Measurements from ENCODE around the gene VCAN.

The VCAN gene

DNA sequence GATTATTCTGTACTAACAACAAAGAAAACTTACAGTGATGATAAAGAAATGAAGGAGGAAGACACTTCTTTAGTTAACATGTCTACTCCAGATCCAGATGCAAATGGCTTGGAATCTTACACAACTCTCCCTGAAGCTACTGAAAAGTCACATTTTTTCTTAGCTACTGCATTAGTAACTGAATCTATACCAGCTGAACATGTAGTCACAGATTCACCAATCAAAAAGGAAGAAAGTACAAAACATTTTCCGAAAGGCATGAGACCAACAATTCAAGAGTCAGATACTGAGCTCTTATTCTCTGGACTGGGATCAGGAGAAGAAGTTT is 67.9 kb downstream of the VCAN start:
- no peak for DNase-seq

DNA sequence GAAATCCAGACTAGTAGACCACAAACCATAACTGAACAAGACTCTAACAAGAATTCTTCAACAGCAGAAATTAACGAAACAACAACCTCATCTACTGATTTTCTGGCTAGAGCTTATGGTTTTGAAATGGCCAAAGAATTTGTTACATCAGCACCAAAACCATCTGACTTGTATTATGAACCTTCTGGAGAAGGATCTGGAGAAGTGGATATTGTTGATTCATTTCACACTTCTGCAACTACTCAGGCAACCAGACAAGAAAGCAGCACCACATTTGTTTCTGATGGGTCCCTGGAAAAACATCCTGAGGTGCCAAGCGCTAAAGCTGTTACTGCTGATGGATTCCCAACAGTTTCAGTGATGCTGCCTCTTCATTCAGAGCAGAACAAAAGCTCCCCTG is 68.6 kb downstream of the VCAN start:
- DNase-seq: no peak

DNA sequence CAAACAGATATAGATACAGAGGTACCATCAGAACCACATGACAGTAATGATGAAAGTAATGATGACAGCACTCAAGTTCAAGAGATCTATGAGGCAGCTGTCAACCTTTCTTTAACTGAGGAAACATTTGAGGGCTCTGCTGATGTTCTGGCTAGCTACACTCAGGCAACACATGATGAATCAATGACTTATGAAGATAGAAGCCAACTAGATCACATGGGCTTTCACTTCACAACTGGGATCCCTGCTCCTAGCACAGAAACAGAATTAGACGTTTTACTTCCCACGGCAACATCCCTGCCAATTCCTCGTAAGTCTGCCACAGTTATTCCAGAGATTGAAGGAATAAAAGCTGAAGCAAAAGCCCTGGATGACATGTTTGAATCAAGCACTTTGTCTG is 69.2 kb downstream of the VCAN start:
- no peak for DNase-seq

DNA sequence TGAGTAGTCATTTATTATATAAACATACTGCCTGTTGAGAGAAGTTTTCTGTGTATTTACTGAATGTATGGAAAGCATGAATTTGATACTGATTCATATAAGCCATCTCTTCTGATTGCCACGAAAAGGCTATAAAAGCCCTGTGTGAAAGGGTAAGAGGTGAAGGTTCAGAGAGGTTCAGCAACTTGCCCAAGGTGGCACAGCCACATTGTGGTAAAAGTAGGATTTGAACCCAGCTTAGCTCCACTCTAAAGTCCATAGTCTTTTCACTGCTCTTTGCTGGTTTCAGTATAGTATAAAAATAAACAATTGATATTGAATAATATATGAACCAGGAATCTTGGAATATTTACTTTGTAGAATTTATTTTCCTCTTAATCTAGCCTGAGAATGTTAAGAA is 71.3 kb downstream of the VCAN start:
- no peak for DNase-seq

DNA sequence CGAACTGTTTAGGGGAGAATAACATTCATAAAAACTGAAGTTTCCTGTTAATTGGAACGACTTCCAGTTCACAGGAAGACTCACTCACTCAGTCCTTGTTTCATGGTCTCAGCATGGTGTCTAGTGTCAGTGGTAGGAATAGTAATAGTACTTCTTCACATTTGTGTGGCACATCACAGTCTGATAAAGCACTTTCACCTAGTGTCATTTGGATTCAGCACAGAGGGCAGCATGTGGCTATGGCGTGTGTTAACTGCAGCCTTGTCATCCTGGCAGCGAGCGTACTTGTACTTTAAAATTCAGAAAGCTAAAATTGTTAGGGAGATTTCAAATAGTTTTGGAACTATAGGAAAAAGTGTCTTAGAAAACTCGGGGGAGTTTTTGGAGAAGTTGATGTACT is 72.4 kb downstream of the VCAN start:
- no peak for DNase-seq

DNA sequence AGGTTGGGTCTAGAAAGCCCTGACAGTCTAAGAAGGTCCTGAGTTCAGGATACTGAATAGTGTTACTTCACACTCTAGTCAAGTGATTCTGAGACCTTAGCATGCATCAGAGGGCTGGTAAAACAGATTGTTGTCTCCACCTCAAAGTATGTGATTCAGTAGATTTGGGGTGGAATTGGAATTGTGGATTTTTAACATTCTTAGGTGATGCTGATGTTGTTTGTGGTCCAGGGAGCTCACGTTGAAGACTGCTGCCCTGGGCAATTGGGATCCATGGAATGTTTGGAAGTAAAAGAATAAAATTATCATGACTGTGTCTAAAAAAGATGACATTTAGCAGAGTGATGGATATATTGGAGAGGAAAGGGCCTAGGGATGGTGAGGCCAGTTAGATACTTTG is 75.6 kb downstream of the VCAN start:
- no peak for DNase-seq

DNA sequence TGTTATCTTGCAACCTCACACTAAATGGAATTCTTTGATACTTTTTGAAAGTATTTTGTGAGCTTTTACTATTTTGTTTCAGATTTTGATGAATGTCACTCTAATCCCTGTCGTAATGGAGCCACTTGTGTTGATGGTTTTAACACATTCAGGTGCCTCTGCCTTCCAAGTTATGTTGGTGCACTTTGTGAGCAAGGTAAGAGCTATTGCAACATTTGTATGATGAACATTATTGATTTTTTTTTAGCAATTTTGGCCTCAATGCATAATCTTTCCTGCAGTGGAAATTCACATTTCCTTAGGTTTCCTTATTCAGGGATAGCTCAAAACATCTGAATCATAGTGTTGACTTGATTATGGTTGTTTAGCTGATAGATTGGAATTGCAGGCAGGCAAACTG is 76.3 kb downstream of the VCAN start:
- DNase-seq: no peak

DNA sequence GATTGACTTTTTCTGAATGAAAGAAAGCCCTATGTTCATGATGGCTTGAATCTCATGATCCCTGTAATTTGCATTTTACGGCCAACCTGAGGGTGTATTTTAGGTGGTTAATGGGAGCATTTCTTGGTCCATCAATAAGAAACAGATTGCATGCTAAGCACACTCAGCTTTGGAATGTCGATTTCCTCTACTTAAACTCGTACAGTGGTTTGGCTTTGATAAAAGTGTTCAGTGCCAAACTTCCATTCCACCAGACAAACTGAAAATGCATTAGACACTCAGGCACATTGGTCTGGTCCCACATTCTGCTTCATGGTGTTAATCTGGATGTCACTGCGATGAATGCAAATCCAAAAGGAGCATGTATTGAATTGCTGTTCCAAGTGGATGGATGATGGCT is 77.0 kb downstream of the VCAN start:
- no peak for DNase-seq

DNA sequence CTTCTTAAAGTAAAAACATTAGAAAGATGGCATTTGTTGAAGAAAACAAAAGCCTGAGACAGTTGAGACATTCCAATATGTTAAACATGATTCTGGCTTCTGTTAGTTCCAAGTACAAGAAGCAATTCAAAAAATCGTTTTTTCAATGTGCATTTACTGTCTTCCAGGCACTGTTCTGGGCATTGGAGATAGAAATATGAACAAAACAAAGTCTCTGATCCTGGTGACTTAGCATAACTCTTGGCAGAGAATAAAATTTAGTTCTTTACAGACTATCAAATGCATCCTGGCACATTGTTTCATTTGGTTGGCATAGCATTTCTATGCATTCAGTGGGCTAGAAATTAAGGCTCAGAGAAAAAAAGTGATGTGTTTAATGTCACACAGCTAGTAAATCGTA is 77.5 kb downstream of the VCAN start:
- no peak for DNase-seq

DNA sequence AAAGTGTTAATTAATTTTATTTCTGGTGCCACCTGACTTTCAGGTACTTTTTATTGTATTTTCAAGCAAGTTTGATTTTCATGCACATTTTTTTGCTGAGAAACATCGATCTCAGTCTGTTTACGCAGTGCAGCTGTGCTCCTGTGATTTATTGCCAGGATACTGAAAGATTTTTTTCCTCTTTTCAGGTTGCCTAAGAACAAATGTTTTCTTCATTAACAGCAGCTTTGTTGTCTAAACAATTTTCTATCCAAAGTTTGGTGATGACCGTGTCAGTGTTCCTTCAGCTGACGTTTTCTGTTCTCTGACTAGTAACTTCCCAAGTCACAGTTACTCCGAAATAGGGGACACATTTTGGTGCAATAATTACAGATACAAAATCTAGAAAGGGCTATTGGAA is 78.1 kb downstream of the VCAN start:
- no peak for DNase-seq

DNA sequence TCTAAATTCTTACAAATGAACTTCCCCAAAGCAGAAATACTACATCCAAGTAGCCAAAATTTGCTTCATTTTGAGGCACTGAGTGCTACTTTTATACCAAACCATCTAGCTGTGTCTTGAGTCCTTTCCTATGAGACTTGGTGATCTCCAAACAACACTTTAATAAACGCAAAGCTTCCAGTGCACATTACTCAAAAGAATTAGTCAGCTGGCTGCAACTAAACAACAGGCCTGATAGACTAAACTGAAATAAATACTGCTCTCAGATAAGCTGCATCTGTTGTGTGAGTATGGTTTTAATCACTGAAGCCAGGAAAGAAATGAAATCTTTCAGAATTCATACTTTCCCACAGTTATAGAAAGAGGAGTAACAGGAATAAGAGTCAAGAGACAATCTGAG is 80.3 kb downstream of the VCAN start:
- DNase-seq: no peak

DNA sequence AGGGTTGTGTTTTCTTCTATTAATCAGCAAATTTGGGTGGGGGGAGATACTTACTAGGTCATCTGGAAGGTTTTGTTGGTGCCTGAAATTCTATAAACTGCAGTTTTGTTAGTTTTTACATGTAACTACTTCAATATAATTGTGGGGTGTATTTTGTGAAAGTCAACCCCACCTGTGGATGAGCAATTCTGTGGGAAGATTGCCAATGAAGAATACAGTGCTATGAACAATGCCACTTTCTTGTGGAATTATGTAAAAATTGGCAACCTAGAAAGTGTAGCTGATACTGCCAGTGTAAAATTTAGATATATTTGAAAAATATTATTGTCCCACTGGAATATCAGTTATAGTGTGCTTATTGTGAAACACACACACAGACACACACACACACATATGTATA is 80.7 kb downstream of the VCAN start:
- no peak for DNase-seq

DNA sequence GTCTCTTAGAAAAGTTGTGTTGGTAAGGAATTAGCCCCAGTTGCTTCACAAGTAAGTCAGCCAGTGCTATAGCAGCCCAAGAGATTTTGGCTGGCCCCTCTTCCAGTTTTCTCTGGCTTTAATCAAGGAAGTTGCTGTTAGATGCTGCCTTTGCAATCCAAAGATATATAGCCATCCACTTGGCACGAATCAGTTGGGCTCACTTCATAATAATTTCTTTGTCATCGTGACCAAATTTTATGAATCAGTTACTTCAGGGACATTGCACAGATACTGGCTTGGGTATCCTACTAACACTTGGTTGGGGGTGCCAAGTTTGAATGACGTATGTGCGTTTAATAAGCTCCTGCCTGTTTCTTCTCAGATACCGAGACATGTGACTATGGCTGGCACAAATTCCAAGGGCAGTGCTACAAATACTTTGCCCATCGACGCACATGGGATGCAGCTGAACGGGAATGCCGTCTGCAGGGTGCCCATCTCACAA is 81.5 kb downstream of the VCAN start:
- DNase-seq: no peak

DNA sequence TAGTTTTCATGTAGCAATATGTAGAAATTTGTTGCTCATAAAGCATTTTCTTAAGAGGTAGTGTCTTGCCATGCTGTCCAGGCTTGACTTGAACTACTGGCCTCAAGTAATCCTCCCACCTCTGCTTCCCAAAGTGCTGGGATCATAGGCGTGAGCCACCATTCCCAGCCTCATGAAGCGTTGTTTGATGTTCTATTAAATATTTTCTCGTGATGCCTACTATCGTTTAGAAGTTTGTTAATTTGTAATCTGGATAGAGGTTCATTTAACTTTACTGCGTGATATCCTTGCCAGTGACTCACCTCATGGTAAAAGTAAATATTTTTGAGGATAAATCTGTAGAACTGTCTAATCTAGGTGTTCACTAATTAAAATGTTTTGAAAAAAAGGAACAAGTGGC is 82.6 kb downstream of the VCAN start:
- DNase-seq: no peak

DNA sequence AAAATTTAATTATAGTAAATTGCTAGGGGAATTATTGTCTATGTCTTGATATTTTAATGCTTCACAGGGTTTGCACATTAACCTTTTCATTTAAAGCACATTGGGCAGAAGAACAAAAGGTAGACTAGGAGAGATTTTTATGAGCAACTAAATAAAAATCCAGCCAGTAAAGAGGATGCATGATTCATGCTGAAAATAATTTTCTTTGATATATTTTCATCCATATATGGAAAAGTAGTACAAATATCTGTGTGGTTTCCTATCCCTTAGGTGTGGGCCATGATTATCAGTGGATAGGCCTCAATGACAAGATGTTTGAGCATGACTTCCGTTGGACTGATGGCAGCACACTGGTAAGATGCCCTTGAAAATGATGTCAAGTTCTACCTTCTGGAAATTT is 83.1 kb downstream of the VCAN start:
- no peak for DNase-seq

DNA sequence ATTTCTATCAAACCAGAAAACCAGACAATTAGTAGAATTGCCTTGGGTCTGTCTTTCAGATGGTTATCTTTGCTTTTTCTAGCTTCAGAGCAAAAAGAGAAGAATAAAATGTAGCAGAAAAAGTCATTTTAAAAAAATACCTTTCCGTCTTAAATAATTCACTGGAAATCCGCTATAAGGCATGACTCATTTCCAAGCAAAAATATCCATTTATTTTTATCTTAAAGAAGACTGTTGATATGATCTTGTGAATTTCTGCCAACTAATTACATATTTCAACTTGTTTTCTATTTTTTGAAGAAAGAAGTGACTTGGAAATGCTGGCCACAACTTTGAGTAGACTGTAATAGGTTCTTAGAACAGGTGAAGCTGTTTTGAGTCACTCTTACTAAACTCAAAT is 83.7 kb downstream of the VCAN start:
- no peak for DNase-seq

DNA sequence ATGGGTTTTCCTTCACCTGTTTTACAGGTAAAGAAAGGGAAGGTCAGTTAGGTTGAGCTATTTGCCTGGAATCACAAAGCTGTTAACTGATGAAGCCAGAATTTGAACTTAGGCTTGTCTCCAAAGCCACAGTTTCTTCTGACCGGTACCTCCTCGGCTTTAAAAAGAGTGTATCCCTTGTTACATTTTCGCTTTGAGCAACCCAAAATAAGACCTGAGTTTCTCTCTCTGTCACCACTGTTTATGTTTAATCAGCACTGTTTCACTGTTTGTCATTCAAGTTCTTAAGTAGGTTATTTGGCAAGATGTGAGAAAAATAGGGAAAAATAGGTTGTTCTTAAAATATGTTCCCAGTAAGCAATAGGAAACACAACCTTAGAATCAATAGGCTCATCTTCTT is 84.6 kb downstream of the VCAN start:
- DNase-seq: no peak

DNA sequence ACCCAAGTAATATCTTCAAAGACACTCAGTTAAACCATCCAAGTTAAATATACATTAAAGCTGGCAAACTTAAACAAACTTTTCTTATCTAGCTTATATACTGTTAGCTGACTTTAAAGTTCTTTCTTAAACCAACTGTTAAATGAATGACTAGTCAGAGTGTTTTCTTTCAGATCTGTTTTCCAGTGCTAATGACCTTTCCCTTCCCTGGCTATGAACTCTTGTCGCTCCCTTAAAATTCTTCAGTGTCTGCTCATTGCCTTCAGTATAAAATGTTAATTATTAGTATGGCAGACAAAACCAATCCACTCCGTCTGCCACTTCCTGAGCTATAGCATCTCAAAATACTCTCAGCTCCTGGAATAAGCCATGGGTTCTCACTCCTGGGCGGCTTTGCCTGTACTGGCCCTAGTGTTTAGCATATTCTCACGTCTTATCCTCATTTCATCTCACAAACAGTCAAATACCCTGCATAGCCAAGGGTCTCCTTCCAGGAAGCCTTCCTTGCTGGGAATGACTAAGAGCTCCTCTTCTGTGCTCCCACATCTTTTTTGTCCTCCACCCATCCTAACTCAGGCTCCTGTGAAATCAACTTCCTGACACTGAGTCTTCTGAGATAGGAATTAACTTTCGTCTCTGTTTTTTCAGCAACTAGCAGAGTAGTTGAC is 87.7 kb downstream of the VCAN start:
- no peak for DNase-seq

DNA sequence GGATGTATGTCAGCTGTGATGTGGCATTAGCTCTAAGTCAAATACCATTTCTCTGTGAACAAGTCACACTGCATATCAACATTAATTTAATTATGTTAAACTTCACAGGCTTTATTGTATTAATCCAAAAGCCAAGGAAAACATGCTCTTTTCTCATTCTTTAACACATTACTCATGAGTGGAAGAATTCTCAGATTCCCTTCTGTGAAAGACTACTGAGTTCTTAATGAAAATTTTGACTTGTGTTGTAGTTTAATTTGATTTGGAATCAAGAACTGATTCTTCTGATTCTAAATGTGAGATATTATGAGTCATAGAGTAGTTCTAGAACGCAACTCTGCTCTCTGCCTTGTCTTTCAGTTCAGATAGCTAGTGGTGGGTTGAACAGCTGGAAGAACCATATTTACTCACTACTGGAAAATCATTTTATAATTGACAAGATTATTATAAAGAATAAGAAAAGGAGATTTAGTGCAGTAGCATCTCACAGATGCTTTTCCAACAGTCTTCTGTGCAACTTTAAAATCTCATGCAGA is 90.6 kb downstream of the VCAN start:
- no peak for DNase-seq

DNA sequence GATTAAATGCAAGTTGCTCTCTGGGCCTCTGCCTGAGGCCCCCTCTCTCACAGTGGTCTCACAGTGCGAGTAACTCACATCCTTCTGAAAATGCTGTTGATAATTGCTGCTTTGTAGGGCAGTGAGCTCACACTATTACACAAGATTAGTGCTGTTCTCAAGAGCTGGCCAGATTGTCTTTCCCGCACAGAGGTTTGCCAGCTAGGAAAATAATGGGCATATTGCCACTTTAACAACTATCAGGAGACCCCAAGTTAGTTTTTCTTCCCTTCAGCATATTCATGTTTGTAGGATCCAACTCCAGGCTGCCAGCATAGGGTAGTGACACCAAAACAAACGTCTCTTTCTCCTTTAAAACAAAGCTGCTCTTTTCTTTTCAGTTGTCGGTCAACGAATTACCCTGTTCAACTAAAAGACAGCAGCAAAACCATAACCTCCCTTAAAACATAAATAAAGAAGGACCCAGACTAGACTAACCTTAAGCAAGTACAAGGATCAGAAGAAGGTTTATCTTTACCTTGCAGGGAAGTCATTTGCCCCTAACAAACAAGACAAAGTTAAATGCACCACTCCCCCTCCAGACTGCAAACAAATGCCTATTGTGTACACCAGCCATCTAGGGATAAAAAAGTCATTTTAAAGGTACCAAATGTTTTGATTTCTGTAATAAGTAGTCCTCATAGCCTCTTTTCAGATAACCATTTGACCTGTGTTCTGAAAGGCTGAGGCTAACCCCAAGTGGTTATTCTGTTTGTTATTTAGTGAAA is 91.4 kb downstream of the VCAN start:
- DNase-seq: no peak

DNA sequence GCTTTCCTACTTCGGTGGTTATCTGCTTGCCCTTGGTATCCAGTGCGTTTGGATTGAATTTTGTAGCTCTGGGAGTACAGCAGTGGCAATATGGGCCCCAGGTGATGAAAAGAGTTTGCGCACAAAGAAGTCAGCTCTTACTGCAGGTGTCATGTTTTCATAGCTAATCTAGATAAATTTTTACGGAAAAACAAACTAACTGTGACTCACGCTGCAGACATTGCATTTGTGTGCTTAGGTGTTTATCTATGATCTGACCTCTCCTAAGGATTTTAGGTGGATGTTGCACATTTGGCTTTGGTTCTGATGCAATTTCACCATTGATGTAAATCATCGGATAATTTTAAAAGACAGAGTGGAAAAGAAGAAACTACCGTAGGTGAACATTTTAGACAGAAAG is 92.1 kb downstream of the VCAN start:
- no peak for DNase-seq

DNA sequence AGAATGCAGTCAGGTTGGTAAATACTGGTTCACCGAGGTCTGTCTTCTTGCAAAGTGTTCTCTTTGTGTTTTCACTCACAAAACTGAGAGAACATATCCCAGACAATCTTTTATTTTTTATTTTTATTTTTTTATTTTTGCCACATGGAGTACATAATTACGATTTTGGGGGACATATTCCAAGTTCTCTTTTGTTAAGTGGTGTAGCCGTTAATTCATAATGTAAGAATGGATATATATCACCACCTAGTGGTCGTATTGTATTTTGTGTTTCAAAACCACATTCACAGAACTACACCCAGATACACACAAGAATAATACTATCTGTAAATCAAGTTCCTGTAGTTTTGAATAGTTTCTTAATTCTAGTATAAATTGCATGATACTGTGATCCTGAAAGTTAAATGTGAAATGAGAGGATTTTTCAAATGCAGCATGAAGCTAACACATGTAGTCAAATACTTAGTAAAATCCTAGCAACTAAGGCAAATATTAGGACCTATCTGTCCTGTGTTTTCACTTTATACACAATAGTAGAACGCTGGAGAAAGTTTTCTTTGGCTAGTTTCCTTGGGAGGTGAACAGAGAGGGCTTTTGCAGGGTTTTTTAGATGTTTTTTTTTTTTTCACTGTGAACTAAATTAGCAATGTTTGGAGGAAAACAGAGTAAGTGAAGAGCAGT is 92.7 kb downstream of the VCAN start:
- DNase-seq: no peak

DNA sequence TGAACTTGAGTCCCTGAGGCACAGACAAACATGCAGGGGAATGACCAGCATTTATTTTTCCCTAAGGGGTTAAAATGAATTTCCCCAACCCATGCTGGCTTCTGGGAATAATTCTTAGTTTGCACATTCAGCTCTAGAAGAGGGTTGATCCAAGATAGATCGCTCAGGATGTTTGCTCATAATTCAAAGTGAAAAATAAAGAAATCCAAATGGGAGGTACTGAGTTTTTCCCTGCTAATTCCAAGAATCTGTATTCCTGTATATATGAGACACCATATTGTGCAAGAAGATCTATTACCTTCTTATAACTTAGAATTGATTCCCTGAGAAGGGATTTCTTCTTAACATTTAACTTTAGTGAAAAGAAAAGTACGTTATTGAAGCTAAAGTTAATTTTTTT is 96.2 kb downstream of the VCAN start:
- no peak for DNase-seq

DNA sequence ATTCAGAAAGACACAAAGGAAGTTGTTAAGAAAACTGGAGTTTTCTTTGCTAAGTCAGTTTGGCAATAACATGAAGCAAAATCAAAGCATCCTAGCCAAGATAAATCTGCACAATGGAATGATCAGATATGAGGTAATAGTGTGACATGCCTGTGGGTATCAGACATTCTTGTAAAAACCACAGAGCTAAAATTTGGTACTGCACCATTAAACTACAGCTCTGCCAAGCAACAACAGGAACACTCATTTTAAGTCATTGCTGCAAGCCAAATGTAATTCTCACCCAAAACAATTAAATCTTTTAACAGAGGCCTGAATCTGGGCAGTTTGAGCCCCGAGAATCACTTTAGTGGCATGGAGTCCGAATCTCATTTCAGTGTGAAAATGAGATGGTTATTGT is 96.6 kb downstream of the VCAN start:
- no peak for DNase-seq
